Measurements from ENCODE around the gene HSD17B14.
"Not testable (repeated sequence)": the region's sequence is repeated elsewhere in the genome, so short reads cannot be mapped to it uniquely, and the experiment has no call there.

The HSD17B14 gene

GRCh38 chr19:48836089-48837017 lies at the start of gene HSD17B14:
HSD17B14 (minus strand) TSS chr19:48836491; CDS start chr19:48836411, 80 bp downstream.
- no peak for DNase-seq

GRCh38 chr19:48883726-48884125 lies 47.4 kb upstream of the HSD17B14 start:
- no peak for DNase-seq

GRCh38 chr19:48881741-48882657 lies 45.7 kb upstream of the HSD17B14 start:
- DNase-seq: peak; percentile 19

GRCh38 chr19:48879696-48880095 lies 43.4 kb upstream of the HSD17B14 start:
- DNase-seq: not testable (repeated sequence)

- no peak for DNase-seq
Observed at GRCh38 chr19:48879025-48879637, 42.8 kb upstream of the HSD17B14 start.

GRCh38 chr19:48878196-48879024 lies 42.1 kb upstream of the HSD17B14 start:
- DNase-seq: no peak

GRCh38 chr19:48877855-48878195 lies 41.5 kb upstream of the HSD17B14 start:
- no peak for DNase-seq

- not testable (repeated sequence) for DNase-seq
Observed at GRCh38 chr19:48876043-48876981, 40.0 kb upstream of the HSD17B14 start.

GRCh38 chr19:48874303-48875135 lies 38.2 kb upstream of the HSD17B14 start:
- DNase-seq: peak; percentile 53

- DNase-seq: no peak
Observed at GRCh38 chr19:48873476-48874302, 37.4 kb upstream of the HSD17B14 start.

- peak; percentile 49 for DNase-seq
Observed at GRCh38 chr19:48872884-48873475, 36.7 kb upstream of the HSD17B14 start.

GRCh38 chr19:48872182-48872883 lies 36.0 kb upstream of the HSD17B14 start, which contains the start of gene PPP1R15A:
PPP1R15A (plus strand) TSS chr19:48872421; CDS start chr19:48873234, 813 bp downstream.
- peak; percentile 92 for DNase-seq

GRCh38 chr19:48871471-48872181 lies 35.3 kb upstream of the HSD17B14 start:
- not testable (repeated sequence) for DNase-seq

- no peak for DNase-seq
Observed at GRCh38 chr19:48870048-48870447, 33.8 kb upstream of the HSD17B14 start.

- DNase-seq: no peak
Observed at GRCh38 chr19:48868114-48868886, 32.0 kb upstream of the HSD17B14 start, which contains the start of gene PLEKHA4. PLEKHA4 (minus strand) TSS chr19:48868617; CDS start chr19:48867620, 997 bp downstream.

- DNase-seq: no peak
Observed at GRCh38 chr19:48867746-48868113, 31.4 kb upstream of the HSD17B14 start.

All from NCI-H2171 (cell line).